Vagina (tissue), 2 donors: ENCODE data around the gene DNAH9.

ENCODE experiments used
- CTCF ChIP-seq, 3 experiments: fragments of 450-650 bp in 2 of 3; fragments of 200-600 bp in 1 of 3; sonication (generic) in 1 of 3; IDR thresholded peaks; one replicate each; pipeline ENCODE4 v1.5.1; 2017 to 2019; ENCODE audit warnings: antibody characterized with exemption in 3 of 3, mild to moderate bottlenecking in 2 of 3, moderate library complexity in 2 of 3
- POLR2A ChIP-seq, 2 donors: fragments of 450-650 bp; IDR thresholded peaks; one replicate each; pipeline ENCODE4 v1.6.1; 2017; ENCODE audit warnings: antibody characterized with exemption in 2 of 2, mild to moderate bottlenecking in 2 of 2, moderate library complexity in 2 of 2

GRCh38 chr17:11768106-11768505, 169.8 kb downstream of the DNAH9 start:
- TF ChIP-seq CTCF (IDR thresholded peaks at IDR 0.05) (no peak), POLR2A (IDR thresholded peaks at IDR 0.05) (no peak)
